GM19238 (cell line): ENCODE results near the gene NAA25.

Experiments used
- DNase-seq: peaks from one replicate; pipeline ENCODE4 v3.0.0; 2011; ENCODE audit warnings: low spot score; ENCODE audit not compliant: insufficient read length

NAA25 gene

DNA sequence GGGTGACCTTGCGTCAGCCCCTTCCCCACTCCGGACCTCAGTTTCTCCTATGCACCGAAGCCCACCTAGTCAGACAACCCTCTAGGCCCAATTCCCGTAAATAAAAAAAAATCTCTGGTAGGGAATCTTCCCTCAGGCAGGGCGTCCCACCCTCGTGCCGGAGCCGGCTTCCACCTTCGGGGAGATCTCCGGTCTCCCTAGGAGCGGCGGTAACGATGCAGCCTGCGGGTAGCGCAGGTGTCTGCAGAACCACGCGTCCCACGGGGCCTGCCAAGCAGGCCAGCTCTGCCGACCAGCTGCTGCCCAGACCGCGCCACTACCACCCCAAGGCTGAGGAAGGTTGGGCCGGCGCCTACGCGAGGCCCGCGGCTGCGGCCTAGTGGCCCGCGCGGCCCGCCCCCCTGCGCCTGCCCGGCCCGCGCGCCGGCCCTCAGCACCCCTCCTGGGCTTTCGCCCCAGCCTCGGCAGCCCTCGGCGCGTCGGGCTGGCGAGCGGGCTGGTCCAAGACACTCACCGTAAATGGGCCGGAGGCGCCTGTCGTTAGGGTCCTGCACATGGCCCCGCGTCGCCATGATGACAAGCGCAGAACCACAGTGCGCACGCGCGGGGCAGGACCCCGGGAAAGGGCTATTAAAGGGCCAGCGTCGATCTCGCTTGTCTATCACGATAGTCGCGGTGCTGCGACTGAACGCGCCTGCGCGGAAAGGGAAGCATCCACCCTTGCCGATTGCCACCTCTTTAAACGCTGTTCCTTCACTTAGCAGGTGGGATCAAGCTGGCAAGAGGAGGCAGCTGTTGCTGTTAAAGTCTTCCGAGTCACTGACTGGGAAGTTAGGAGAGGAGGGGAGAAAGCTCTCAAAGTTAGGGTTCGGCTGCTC, at the start of gene NAA25:
TSS of gene NAA25 (minus strand) at position 582 of the 878 bp plus-strand sequence. CDS start at position 572, 10 bp downstream.
- peak; percentile 73 for DNase-seq

DNA sequence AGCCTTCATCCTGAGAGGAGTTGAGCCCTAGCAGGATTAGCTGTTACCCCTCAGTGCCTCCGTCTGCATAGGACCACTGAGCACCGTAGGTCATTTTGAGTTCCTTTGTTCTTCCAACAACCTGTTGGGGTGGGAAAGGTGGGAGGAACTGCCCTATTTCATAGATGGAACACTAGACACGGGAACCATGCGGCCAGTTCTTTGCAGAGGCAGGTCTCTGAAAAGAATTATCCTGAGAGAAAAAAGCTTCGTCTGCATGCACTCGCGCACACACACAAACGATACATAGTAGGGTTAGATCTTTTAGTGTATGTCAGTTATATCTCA, 45.3 kb upstream of the NAA25 start:
- DNase-seq: no peak

DNA sequence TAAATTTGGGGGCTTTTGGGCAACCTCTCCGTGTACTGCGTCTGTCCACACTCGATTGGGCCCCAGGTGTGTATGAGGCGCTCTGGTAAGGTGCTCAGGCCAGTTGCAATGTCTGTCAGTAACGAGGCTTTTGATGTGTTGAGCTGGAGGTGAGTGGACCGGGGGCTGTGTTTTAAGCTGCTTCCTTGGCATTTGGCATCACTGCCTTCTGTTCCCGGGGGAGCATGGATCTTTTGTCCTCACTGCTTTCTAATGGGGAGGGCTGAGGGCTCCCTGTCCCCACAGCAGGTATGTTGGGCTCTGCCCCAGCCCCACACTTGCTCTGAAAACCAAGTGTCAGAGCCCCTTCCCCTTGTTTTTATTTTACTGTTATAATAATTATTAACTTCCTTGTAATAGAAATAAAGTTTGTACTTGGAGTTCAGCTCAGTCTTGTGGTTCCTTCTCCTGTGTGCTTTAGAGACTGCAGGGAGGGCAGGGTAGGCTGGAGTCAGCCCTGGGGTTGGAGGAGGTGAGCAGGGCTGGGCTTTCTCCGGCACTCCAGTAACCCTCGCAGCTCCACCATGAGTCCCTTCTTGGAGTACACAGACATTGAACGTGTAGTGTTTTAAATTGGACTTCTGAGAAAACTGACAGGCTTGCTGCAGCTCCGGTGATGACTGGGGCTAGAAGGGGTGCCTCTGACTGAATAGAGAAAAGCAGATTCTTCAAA, 44.8 kb upstream of the NAA25 start:
- DNase-seq: no peak

DNA sequence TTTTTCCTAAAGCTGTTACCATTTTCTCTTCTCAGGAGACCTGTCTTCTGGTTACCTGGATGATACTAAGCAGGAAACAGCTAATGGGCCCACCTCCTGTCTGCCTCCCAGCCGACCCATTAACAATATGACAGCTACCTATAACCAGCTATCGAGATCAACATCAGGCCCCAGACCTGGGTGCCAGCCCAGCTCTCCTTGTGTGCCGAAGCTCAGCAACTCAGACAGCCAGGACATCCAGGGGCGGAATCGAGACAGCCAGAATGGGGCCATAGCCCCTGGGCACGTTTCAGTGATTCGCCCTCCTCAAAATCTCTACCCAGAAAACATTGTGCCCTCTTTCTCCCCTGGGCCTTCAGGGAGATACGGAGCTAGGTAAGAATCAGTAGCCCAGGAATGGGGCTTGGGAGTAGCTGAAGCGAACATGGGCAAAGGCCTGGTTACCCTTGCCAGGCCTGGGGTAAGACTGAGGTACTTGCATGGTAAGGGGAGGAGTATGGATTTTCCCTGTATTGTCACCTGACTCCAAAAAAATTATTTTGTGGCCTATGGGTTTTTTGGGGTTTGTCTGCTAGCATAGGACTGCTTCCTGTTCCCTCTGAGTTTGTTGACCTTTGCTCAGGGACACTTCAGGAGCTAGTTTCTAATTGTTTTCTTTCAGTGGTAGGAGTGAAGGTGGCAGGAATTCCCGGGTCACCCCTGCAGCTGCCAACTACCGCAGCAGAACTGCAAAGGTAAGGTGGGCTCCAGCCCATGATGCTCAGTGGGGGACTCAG, 43.4 kb upstream of the NAA25 start:
- DNase-seq: no peak

DNA sequence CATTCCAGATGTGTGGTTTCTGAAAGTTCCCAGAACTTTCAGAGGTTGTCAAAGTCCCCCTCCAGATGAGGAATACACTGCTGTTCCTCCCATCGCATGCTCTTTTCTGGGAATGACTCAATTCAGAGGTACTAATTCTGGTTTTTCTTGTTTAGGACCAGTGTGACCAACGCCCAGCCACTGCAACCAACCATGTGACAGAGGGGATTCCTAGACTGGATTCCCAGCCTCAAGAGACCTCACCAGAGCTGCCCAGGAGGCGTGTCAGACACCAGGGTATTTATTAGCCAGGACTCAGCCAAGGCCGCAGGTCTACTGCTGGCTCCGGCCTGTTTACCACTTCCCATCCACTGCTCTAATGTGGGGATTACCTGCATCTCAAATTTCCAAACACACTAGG, 41.0 kb upstream of the NAA25 start:
- no peak for DNase-seq

DNA sequence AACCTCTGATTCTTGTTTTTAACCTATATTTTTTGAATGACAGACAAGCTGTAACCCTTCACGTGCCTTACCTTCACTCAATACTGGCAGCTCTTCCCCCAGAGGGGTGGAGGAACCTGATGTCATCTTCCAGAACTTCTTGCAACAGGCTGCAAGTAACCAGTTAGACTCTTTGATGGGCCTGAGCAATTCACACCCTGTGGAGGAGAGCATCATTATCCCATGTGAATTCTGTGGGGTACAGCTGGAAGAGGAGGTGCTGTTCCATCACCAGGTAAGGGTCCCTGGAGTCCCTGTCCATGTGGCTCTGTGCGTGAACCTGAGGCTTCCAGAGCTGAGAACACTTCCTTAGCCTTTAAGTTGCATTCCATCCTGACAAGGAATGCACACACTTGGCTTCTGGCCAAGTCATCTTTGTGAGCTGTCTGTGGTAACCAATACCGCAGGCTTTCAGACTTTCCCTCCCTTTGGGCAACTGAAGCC, 39.5 kb upstream of the NAA25 start:
- no peak for DNase-seq

DNA sequence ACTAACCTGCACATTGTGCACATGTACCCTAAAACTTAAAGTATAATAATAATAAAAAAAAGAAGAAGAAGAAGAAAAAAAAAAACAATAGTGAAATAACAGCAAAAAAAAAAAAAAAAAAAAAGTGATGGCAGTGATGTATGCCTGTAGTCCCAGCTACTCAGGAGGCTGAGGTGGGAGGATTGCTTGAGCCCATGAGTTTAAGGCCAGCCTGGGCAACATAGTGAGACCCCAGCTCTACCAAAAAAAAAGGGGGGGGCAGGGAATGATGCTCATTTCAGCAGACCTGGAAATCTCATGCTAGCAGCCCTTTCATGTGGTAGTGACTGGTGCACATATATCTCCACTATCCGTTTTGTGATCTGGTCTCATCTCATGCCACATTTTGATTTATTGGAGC, 37.5 kb upstream of the NAA25 start:
- DNase-seq: no peak

DNA sequence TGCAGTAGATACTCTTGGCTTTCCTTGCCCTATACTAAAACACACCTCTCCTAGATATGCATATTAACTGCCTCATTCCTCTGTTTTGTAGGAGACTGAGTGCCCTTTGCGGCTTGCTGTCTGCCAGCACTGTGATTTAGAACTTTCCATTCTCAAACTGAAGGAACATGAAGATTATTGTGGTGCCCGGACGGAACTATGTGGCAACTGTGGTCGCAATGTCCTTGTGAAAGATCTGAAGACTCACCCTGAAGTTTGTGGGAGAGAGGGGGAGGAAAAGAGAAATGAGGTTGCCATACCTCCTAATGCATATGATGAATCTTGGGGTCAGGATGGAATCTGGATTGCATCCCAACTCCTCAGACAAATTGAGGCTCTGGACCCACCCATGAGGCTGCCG, 32.1 kb upstream of the NAA25 start:
- DNase-seq: no peak

DNA sequence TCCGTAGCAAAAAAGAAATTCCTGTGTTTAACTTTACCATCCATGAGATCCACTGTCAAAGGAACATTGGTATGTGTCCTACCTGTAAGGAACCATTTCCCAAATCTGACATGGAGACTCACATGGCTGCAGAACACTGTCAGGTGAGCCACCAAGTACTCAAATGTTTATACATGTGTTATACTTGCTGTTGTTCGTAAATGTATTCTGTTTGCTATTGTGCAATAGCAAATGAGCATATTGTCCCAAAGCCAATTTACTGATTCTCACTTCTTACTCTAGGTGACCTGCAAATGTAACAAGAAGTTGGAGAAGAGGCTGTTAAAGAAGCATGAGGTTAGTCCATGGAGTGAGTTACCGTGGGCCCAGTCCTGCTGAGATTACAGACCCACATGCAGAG, 26.1 kb upstream of the NAA25 start:
- no peak for DNase-seq

DNA sequence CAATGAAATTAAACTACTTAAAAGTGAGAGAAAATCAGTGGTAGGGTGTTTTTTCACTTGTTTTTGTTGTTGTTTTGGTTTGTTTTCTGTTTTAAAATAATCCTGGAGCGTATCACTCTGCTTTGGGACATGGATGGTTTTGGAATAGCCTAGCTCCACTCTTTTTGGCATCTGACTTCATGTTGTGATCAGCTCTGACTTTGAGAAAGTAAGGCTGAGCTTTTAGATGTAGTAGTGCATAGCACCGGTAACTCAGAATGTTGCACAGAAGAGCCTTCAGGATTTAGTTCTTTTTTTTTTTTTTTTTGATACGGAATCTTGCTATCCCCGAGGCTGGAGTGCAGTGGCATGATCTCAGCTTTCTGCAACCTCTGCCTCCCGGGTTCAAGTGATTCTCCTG, 24.8 kb upstream of the NAA25 start:
- DNase-seq: no peak

DNA sequence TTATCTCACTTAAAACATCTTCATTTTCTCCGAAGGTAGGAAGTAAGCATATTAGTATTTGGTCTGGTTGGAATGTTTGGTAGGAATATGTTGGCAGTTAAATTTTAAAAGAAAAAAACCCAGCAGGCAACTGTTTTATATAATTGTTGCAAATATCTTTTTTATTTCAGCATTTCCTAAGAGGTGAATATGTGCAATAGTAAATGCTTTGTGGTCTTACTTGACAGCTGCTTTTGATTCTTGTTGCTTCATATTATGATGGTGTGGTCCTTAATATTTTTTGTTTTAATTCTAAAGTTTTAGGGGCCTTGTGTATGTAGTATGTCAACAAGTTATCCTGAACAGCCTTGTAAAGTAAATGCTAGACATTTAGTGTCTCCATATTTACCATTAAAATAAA, 23.1 kb upstream of the NAA25 start:
- DNase-seq: no peak

DNA sequence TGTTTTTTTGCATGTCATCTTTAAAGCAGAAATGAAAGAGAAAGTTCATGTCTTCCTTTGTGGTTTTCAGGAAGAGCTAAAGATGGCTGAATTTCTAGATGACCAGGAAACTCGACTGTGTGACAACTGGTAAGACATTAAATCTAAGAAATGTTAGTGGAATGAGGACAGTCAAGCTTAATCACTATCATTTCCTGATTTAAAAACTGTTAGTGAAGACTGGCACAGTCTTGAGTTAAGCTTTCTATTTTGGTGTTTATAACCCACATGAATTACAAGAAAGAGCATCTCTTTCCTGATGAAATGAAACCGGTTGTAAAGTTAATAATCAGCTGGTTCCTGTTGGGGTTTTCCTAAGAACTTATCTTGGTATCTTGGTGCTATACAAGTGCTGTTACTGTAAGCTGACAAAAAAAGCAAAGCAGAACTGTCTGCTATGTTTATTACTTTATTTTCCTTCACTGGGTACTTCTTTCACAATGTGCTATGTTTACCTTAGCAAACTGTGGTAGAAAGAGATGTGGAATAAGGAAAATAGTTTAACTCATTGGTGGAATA, 21.9 kb upstream of the NAA25 start:
- no peak for DNase-seq

DNA sequence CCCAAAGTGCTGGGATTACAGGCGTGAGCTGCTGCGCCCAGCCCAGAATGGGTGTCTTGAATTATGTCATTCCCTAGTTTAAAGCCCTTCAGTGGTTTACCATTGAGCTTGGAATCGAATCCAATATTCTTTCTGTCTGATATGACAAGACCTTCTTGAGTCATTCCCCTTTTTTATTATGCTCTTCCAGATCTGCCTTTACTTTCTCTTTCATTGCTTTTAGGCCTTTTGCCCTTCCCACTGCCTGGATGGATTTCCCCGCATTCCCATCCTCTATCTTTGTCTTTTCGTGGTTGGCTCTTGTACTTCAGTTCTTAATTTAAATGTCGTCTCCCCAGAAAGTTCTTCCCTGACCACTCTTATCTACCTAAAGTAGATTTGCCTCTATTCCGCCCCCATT, 18.3 kb upstream of the NAA25 start:
- DNase-seq: no peak

DNA sequence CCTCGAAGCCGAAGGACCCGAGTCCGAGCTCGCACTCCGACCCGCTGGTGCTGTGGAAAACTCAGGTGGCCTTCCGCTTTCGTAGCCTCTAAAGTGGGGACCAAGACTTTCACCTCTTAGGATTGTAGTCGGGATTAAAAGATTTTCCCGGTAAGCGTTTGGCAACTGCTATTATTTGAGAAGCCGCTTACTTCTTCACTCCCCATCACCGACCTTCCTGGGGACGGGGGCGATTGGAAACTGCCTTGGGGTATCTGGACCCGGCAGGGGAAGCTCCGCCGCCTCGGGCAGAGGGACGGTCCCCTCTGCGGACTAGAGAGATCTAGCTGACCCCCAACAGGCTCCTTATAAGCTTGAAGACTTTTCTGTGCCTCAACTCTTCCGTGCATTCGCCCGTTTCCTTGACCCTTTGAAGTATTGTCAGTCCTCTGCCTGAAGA, 17.4 kb upstream of the NAA25 start:
- DNase-seq: no peak

DNA sequence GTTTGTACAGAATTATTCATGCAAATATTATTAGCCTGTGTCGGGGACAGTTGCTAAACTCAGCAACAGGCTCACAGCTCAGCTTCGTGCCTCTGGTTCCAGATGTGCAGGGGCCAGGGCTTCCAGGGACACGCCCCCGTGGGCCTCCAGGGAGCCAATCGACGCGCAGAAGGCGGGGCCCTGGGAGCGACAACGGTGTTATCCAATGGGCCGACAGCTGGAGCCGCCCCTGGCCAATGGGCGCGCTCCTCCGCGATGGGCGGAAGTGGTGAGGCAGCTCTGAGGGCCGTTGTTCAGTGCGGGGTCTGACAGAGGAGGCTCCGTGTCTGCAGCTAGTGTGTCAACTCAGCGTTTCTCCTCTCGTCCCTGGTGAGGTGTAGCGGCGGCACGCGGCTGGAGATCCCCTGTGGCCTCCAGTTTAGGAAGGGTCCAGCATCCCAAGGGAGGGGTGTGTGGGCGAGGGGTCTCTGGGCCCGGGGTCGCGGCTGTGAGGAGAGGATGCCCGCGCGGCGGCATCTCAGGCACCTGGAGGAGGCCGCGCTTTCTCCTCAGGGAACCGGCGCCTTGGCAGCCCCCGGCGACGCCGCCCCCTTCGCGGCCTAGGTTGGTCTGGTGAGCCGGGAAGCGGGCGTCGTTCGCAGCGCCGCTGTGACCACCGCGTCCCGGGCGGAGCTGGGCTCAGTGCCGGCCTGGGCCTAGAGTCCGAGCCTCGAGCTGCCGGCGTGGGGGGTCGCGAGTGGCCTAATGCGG, 16.8 kb upstream of the NAA25 start, which contains the start of gene TRAFD1:
TSS of gene TRAFD1 (plus strand) at position 311 of the 750 bp plus-strand sequence. CDS start 4,963 bp downstream, outside the sequence.
- peak; percentile 97 for DNase-seq

DNA sequence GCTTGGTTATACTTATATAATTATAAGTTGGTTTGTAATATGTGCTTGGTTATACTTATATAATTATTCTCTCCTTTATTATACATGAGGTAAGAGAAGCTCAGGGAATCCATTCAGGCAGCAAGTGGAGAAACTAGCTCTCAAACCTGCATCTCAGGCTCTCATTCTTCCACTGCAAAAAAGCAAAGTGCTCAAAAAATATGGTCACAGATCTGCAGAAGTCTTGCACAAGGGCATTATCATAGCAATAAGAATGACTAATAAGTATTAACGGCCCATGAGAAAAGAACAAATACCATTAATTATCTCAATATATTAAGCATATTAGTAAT, 16.3 kb upstream of the NAA25 start:
- no peak for DNase-seq

DNA sequence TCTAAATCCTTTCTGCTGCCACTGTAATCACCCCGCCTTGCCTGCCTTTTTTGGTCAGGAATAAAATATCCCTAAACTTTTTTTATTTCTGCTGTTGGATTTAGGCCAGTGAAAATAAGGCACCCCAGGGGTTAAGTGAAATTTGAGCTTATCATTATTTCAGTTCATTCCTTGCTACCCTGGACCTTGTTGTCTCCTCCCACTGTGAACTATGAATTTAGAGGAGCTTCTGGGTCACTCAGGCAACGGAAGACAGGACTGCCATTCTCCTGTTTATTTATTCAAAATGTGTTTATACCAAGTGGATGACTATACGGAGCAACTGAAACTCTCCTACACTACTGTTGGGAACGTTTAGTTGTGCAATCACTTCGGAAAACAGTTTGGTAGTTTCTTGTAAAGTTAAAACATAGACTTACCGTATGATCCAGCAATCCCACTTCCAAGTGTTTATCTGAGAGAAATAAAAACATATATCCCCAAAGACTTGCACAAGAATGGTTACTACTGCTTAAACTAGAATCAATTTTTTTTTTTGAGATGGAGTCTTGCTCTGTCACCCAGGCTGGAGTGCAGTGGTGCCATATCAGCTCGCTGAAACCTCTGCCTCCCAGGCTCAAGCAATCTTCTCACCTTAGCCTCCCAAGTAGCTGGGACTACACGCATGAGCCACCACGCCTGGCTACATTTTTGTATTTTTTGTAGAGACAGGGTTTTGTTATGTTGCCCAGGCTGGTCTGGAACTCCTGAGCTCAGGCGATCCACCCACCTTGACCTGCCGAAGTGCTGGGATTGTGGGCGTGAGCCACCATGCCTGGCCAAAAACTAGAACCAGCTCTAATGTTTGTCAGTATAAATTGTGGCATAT, 14.5 kb upstream of the NAA25 start:
- DNase-seq: no peak

DNA sequence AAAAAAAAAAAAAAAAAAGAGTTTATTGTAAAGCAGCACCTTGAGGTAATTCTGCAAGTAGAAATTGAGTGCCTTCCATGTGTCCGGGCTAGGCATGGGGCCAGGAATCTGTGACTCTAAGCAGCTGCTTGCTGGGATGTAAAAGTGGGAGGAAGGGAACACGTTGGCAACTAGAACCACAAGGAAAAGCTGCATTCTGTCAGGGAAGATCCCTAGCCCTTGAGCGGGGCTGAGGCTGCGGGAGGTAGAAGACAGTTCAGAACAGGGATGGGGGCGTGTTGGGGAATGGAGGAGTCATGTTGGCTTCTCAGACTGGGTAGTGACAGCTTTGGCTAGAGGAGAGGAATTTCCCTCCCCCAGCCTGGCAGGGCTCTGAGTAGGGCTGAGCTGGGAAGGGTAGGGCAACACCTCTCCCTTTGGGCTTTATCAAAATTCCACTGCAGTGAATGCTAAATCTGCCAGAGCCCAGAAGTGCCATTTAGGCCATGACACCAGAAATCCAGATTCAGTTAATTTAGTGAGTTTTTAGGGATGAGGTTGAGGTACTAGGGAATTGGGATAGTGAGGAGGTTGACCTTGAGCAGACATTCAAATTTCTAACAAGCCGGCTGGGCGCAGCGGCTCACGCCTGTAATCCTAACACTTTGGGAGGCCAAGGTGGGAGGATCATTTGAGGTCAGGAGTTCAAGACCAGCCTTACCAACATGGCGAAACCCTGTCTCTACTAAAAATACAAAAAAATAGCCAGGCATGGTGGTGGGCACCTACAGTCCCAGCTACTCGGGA, 13.4 kb upstream of the NAA25 start:
- DNase-seq: no peak

DNA sequence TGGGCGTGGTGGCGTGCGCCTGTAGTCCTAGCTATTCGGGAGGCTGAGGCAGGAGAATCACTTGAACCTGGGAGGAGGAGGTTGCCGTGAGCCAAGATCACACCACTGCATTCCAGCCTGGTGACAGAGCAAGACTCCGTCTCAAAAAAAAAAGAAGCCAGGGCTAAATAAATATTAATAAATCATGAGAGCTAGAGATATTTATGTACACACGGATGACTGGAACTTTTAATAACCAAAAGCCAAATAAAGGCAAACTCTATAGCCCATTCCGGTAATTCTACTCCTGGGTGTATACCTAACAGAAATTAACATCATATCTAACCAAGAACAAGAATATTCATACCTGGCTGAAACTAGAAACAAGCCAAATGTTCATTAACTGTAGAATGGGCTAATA, 9.1 kb upstream of the NAA25 start:
- DNase-seq: no peak
